Heart left ventricle (tissue), 13 donors: ENCODE data around the gene ASAP2.

Source experiments
- CTCF ChIP-seq, 12 donors: fragments of 200-600 bp; sonication (generic) in 4 of 12; IDR thresholded peaks; one replicate each; pipeline versions ENCODE4 v1.5.0 to v1.8.0; 2018 to 2022; ENCODE audit warnings: antibody characterized with exemption in 12 of 12, mild to moderate bottlenecking in 5 of 12
- POLR2A ChIP-seq, 2 donors: fragments of 450-650 bp; IDR thresholded peaks; one replicate each; pipeline ENCODE4 v1.6.1; 2017; ENCODE audit warnings: antibody characterized with exemption in 2 of 2, mild to moderate bottlenecking in 2 of 2, moderate library complexity in 2 of 2
- donor health status: ischemic (EF 13 %, LVEDD 7.1; RV severe dilation, severe dysfunction).
- donor health status: DM: no; HTN: yes; CAD: no.
- donor health status: DM: no; HTN: no; CAD: no.
- donor health status: ischemic (EF 25% LVEDD 6.9; RV normal size, moderate dysfunction).
- donor health status: ischemic (EF 25% LVEDD 5.7; RV mildly dilated, moderate dysfunction).
- donor health status: ischemic (EF 35%, LVEDD 5.7; RV mildly dilated, moderate dysfunction).
- donor health status: nonischemic (EF 11% LVEDD 7.7; RV severe dilation, severe dysfunction).
- donor health status: DM: yes; HTN: yes; CAD: no.
- donor health status: PGD.
- donor health status: ischemic (EF 29% LVEDD 5.4; RV normal size, mild dysfunction).
- donor health status: nonischemic (EF 23%, LVEDD 6.1; RV moderate dilation, normal function).

GRCh38 chr2:9375857-9376428 lies 169.3 kb downstream of the ASAP2 start:
- no peak for TF ChIP-seq POLR2A (IDR thresholded peaks at IDR 0.05)
- TF ChIP-seq CTCF (IDR thresholded peaks at IDR 0.05), result no peak
